ENCODE measurements around the gene ENTPD2.

The ENTPD2 gene

DNA sequence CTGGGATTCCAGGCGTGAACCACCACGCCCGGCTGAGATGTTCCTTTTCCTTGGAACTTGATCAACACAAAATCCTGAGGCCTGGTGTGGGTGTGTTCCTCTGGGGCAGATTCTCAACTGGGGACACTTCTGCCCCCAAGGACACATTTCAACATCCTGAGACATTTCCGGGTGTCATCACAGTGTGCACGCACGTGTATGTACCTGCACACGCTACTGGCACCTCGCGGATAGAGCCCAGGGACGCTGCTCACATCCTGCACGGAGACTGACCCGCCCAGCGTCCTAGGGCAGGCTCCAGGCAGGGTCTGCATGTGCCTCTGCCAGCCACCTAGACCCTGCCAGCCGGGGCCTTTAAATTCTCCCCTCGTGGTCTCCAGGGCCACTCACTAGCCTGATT is 8.5 kb upstream of the ENTPD2 start:
- Mint-ChIP-seq H3K4me1 (ENCODE audit: low read depth) (peaks cover 2% of the 10 kb centered on the region), H3K9me3 (no peaks in the 10 kb centered on the region), H3K36me3 (ENCODE audit: low read depth) (peaks cover 2% of the 10 kb centered on the region), H3K4me3 (no peak overlapping the region), H3K27ac (no peak overlapping the region), H3K27me3 (peaks cover 2% of the 10 kb centered on the region)
- no peak for DNase-seq

DNA sequence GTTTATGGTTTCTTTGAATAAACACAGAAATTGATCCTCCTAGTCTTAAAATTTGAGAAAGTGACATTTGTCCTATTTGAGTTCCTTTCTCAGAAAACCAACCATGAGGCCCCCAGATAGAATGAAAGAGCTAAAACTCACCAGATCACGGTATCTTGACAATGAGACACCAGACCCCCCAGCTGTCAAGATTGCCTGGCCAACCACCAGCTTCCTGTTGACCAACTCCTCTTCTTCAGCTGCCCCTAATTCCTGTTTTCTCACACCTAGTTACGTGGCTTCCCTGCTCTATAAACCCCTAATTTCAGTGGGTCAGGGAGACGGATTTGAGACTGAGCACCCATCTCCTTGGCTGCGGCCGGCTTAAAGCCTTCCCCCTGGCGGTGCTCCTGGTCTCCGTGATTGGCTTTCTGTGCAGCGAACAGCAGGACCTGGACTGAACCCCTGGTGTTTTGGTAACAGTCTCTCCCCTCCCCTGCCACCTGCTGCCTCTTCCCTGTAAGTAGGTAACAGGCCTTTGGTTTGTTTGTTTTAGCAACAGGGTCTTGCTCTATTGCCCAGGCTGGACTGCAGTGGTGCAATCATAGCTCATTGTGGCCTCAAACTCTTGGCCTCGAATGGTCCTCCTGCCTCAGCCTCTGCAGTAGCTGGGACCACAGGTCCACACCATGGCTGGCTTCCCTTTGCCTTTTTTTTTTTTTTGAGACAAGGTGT is 4.8 kb upstream of the ENTPD2 start:
- H3K27me3 Mint-ChIP-seq, result no peaks in the 10 kb centered on the region
- H3K27ac Mint-ChIP-seq, result no peak overlapping the region
- no peaks in the 10 kb centered on the region for H3K9me3 Mint-ChIP-seq
- no peaks in the 10 kb centered on the region for H3K36me3 Mint-ChIP-seq (ENCODE audit: low read depth)
- no peak for DNase-seq
- no peaks in the 10 kb centered on the region for H3K4me1 Mint-ChIP-seq (ENCODE audit: low read depth)
- no peak overlapping the region for H3K4me3 Mint-ChIP-seq

DNA sequence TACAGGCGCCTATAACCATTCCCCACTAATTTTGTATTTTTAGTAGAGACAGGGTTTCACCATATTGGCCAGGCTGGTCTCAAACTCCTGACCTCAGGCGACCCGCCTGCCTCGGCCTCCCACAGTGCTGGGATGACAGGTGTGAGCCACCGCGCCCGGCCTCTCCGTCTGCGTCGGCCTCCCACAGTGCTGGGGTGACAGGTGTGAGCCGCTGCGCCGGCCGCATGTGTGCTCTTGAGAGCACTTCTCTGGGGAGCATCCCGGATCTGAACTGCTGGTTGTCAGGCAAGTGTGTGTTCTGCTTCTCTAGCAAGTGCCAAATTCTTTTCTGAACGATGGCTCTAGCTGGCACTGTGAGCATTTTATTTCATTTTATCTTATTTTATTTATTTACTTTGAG is 3.7 kb upstream of the ENTPD2 start:
- Mint-ChIP-seq H3K27me3 (peaks cover 5% of the 10 kb centered on the region), H3K4me3 (no peak overlapping the region), H3K36me3 (ENCODE audit: low read depth) (no peaks in the 10 kb centered on the region), H3K27ac (no peak overlapping the region), H3K4me1 (ENCODE audit: low read depth) (no peaks in the 10 kb centered on the region), H3K9me3 (no peaks in the 10 kb centered on the region)
- DNase-seq, result no peak

DNA sequence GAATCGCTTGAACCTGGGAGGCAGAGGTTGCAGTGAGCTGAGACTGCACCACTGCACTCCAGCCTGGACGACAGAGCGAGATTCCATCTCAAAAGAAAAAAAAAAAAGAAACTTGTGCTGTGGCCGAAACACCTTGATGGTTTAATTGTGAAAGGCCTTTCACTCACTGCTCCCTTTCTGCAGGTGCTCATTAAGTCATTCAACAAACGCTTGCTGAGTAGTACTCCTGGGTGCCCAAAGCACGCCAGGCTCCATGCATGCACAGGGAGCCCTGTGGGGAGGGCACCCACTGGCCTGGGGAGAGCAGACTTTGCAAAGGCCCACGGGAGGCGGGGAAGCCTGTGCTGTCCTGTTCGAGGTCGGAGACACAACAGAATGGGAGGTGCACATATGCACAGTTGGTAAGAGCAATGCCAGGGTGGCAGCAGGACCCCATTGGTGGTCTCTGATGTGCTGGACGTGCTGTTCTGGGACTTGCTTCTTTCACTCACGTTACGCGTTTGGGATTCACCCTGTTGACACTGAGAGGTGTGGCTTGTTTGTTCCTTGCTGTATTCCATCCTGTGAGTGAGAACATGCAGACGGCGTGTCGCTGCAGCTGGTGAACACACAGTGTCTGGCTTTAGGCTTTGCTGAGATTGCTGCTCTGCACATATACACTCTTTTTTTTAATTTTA is 3.0 kb upstream of the ENTPD2 start:
- Mint-ChIP-seq H3K36me3 (ENCODE audit: low read depth) (no peaks in the 10 kb centered on the region), H3K27me3 (peaks cover 11% of the 10 kb centered on the region), H3K4me3 (no peak overlapping the region), H3K27ac (no peak overlapping the region), H3K9me3 (no peaks in the 10 kb centered on the region), H3K4me1 (ENCODE audit: low read depth) (no peaks in the 10 kb centered on the region)
- no peak for DNase-seq

DNA sequence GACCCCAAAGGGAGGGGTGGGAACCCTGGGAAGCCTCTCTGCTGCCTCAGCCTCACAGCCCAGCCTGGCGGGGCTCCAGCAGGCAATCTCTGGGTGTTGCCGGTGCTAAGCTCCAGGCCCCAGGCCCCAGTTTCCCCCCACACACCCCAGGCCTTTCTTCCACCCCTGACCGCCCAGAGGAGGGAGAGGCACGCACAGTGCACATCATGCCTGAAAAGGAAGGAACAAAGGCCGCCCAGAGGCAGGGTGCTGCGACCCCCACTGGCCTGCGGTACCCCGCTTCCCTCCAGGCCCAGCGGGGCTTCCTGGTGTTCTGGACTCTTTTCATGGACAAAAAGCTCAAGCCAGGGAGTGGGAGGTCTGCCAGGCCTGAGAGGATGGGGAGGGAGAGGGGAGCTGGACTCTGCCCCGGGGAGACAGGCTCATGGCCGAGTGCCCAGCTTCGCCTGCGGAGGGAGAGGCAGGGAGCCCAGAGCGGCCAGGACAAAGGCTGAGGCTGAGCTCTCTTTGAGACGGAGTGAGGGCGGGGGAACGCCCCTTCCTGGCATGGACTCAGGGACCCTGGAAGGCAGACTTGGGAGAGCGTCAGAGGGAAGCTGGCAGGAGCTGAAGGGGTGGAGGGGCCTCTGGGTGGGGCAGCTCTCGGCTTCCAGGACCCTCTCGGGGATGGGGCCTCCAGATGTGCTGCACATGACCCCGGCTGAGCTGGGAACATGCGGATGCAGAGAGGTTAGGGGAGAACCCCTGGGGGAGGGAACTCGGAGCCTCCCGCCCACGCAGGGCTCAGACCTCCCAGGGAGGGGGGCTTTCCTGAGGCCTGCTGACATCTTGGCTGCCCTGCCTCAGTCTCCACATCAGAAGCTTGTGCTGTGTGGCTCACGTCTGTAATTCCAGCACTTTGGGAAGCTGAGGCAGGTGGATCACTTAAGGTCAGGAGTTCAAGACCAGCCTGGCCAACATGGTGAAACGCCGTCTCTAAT is 1.8 kb upstream of the ENTPD2 start:
- peaks cover 15% of the 10 kb centered on the region for H3K27me3 Mint-ChIP-seq
- no peak for DNase-seq

DNA sequence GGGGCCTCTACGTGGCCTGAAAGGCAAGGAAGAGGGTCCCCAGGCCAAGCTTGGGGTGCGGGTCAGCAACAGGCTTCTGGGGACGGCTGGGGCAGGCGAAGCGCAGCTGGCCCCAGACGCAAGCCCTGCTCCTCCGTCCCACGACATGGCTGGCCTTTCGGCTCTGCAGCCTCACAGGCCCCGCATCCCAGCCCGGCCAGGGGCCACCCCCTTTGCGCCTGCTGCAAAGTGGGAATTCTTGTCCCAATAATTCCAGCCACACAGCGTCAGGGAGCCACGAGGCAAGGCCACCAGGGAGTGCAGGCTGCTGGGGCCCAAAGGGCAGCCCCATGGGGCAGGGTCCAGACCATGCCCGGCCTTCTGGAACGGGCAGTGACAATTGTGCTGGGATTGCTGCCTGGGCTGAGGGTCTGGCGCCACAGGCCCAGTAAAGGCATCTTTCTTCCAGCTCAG is 1.1 kb upstream of the ENTPD2 start:
- no peaks in the 10 kb centered on the region for H3K36me3 Mint-ChIP-seq (ENCODE audit: low read depth)
- H3K9me3 Mint-ChIP-seq, result no peaks in the 10 kb centered on the region
- no peak for DNase-seq
- H3K27me3 Mint-ChIP-seq, result peaks cover 22% of the 10 kb centered on the region
- H3K4me1 Mint-ChIP-seq (ENCODE audit: low read depth), result no peaks in the 10 kb centered on the region
- no peak overlapping the region for H3K4me3 Mint-ChIP-seq
- H3K27ac Mint-ChIP-seq, result no peak overlapping the region

More for the DNA sequence above, 1.8 kb upstream of the ENTPD2 start:
- no peak overlapping the region for H3K4me3 Mint-ChIP-seq
- H3K4me1 Mint-ChIP-seq (ENCODE audit: low read depth), result no peaks in the 10 kb centered on the region
- H3K9me3 Mint-ChIP-seq, result no peaks in the 10 kb centered on the region
- H3K36me3 Mint-ChIP-seq (ENCODE audit: low read depth), result no peaks in the 10 kb centered on the region
- H3K27ac Mint-ChIP-seq, result no peak overlapping the region

DNA sequence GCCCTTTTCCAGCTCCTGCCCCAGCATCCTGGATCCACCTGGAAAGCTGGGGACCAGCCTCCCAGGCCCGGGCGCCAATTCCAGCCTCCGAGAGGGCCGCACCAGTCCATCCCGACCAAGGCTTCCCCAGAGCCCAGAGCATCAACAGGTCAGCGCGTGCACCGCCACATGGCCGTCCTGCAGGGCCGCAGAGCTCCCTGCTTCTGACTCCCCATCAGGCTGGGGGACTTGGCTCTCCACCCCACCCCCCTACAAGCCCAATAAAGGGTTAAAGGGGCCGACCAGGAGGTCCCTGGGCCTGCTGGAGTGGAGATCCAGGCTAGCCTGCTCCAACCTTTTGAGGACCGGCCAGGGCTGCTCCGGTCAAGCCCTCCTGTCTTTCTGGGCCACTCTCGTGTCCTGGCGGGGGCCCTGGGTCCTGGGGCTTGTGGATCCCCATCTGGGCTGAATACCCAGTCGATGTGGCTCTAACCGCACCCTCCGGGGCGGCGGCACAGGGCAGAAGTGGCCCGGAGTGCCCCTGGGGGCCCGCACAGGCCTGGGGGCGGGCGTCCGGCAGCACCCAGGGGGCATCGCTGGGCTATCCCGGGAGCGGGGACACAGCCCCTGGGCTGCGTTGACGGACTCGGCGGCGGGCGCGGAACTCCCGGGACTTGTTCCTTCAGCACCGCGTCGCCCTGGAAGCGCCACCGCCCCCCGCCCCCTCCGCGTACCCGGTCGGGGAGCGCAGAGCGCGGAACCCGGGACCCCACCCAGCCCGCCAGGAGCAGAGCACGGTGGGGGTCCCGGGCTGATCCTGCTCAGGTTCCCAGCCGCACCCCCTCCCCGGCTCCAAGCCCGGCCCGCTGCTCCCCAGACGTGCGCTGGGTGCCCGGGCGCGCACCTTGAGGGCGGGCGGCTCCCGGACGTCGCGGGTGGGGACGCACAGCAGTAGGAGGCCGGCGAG is 590 bp downstream of the ENTPD2 start:
- no peaks in the 10 kb centered on the region for H3K36me3 Mint-ChIP-seq (ENCODE audit: low read depth)
- peaks cover 4% of the 10 kb centered on the region for H3K4me1 Mint-ChIP-seq (ENCODE audit: low read depth)
- no peak for DNase-seq
- H3K27ac Mint-ChIP-seq, result no peak overlapping the region
- peaks cover 34% of the 10 kb centered on the region for H3K27me3 Mint-ChIP-seq
- H3K4me3 Mint-ChIP-seq, result no peak overlapping the region
- no peaks in the 10 kb centered on the region for H3K9me3 Mint-ChIP-seq

DNA sequence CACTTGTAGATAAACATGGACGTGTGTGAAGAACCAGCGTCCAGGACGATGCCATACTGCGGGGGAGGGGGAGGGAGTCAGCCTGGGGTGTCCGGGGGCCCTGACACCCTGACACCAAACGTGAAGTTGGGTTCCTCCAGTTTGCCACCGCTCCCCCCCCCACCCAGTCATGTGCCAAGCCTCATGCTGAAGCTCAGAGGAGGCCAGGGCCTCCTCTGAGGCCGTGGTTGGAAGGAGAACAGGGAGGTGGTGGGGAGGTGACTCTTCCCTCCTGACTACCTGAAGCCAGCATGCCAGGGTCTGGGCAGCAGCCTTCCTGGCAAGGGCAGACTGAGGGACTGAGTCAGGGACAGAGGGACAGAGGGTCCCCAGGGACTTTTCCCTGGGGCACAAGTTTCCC is 1.6 kb downstream of the ENTPD2 start:
- Mint-ChIP-seq H3K4me1 (ENCODE audit: low read depth) (peaks cover 4% of the 10 kb centered on the region), H3K4me3 (no peak overlapping the region), H3K9me3 (no peaks in the 10 kb centered on the region), H3K27ac (no peak overlapping the region), H3K27me3 (peaks cover 42% of the 10 kb centered on the region), H3K36me3 (ENCODE audit: low read depth) (no peaks in the 10 kb centered on the region)
- DNase-seq, result no peak

DNA sequence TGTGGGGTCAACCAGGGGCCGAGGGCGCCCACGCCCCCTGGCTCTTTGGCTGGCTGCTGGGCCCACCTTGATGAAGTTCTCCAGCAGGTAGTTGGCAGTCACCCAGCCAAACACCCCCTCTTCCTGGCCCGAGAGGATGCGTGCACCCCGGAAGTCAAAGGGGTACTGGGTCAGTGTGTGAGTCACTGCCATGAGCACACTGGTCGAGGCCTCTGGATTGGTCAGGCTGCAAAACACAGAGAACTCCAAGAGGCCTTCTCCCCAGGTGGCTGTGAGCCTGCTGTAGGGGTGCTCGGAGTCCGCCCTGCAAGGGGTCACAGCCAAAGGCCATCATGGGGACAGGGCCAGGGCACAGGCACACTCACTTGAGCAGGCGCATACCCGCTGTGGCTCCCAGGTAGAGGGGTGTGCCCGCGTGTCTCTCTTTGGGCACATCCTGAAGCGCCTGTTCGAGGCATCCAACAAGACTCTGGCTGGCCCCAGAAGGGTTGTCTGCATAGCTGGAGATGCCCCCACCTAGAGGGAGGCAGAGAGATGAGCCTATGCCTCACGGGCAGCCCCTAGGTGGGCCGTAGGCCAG is 2.6 kb downstream of the ENTPD2 start:
- H3K4me3 Mint-ChIP-seq, result no peak overlapping the region
- H3K27me3 Mint-ChIP-seq, result peaks cover 52% of the 10 kb centered on the region
- H3K36me3 Mint-ChIP-seq (ENCODE audit: low read depth), result no peaks in the 10 kb centered on the region
- no peak overlapping the region for H3K27ac Mint-ChIP-seq
- no peaks in the 10 kb centered on the region for H3K9me3 Mint-ChIP-seq
- no peak for DNase-seq
- peaks cover 7% of the 10 kb centered on the region for H3K4me1 Mint-ChIP-seq (ENCODE audit: low read depth)

DNA sequence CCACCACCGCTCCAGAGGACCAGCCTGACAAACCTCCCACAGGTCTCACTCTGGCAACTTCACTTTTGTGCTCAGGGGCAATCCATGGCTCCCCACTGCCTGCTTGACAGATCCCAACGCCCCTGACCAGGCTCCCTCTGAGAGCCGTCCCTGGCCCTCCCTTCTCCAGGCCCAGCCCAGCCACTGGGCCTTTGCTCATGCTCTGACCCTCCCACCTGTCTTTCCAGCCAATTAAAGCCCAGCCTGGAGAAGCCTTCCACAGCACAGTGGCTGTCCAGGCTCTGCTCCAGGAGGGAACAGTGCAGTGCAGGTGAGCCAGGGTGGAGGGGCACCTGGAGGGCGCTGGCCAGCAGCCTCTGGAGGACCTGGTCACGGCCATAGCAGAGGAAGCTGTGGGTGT is 3.3 kb downstream of the ENTPD2 start:
- no peak overlapping the region for H3K4me3 Mint-ChIP-seq

DNA sequence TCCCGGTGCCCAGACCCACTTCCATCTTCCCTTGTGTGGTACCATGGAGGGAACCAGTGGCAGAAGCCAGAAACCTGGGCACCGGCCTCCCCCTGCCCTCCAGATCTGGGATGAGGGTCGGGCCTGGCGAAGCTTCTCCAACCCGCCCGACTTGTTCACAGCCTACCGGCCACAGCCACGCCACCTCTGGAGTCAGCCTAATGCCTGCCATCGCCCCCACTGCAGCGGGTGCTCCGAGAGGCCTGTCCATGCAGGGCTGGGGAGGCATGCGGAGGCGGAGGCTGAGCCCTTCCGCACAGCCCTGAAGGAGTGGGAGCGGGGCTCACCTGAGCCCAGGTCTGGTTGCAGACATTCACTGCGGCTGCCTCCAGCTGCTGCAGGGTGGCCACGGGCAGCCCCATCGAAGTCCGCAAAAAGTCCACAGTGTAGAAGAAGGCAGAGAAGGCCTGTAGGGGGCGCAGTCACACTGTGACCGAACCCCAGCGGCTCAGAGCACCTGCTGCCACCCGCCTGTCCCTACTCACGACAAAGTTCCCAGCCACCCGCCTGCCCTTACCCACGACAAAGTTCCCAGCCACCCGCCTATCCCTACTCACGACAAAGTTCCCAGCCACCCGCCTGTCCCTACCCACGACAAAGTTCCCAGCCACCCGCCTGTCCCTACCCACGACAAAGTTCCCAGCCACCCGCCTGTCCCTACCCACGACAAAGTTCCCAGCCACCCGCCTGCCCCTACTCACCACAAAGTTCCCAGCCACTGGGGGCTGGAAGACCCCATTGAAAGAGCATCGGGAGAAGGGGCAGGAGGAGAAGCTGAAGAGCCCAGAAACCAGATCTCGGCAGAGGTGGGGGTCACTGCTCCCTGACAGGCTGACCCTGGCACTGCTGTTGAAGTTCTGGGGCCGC is 4.1 kb downstream of the ENTPD2 start:
- H3K27me3 Mint-ChIP-seq, result peaks cover 57% of the 10 kb centered on the region
- H3K9me3 Mint-ChIP-seq, result no peaks in the 10 kb centered on the region
- no peak overlapping the region for H3K27ac Mint-ChIP-seq
- DNase-seq, result peak; percentile 68
- no peaks in the 10 kb centered on the region for H3K36me3 Mint-ChIP-seq (ENCODE audit: low read depth)
- H3K4me3 Mint-ChIP-seq, result no peak overlapping the region
- peaks cover 13% of the 10 kb centered on the region for H3K4me1 Mint-ChIP-seq (ENCODE audit: low read depth)

More for the DNA sequence above, 3.3 kb downstream of the ENTPD2 start:
- Mint-ChIP-seq H3K27ac (no peak overlapping the region), H3K4me1 (ENCODE audit: low read depth) (peaks cover 7% of the 10 kb centered on the region), H3K36me3 (ENCODE audit: low read depth) (no peaks in the 10 kb centered on the region), H3K9me3 (no peaks in the 10 kb centered on the region), H3K27me3 (peaks cover 52% of the 10 kb centered on the region)
- DNase-seq, result no peak

DNA sequence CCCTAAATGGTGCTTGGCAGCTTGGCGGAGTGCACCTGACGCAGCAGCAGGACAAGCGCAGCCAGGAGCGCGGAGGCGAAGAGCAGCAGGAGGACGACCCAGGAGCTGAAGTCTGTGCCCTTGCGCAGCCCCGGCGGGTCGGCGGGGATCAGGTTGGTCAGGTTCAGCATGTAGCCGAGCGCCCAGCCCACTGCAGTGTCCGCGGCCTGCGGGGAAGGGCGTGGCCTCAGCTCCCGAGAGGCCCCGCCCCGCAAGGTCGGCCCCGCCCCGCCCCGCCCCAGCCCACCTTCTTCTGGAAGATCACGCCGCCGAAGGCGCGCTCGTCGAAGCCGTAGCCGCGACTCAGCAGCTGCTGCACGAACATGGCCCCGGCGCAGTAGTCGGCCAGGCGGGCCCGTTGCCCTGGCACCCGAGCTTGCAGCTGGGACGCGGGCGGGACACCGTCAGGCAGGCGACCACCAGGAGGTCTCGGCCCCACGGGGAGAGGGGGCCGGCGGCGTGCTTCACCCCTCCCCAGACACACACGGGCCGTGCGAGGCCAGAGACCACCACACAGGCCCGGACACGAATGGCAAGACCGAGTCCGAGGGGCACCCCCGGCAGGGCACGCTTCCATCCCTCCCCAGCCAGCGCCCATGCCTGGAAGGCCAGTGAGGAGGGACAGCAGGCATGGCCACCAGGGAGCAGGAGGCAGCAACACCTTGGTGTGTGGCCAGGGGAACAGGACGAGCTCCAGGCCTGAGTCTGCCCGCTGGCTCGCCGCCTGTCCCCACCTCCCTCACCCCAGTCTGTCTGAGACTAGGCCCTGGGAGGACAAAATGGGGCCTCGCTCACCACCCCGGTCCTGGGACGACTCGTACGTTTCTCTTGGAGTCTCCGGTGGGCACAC is 5.0 kb downstream of the ENTPD2 start:
- peaks cover 22% of the 10 kb centered on the region for H3K4me1 Mint-ChIP-seq (ENCODE audit: low read depth)
- DNase-seq, result no peak
- no peaks in the 10 kb centered on the region for H3K36me3 Mint-ChIP-seq (ENCODE audit: low read depth)
- no peak overlapping the region for H3K27ac Mint-ChIP-seq
- H3K9me3 Mint-ChIP-seq, result no peaks in the 10 kb centered on the region
- H3K27me3 Mint-ChIP-seq, result peaks cover 66% of the 10 kb centered on the region
- no peak overlapping the region for H3K4me3 Mint-ChIP-seq
